ENCODE data around the gene HIVEP3.

DNA sequence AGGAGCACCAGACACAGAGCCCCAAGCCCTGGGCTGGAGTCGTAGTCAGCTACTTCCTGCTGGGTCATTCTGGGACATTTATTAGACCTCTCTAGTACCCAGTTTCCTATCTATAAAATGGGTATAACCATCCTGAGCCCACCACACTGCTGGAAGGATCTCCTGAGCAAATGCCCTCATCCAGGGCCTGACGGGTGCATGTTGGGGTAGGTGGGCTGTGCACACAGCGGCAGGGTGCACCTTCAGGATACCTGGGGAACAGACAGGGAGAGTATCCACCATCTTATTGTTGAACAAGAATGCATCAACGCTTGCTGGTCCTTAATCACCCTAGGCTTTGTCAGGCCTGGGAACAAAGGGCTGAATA is 191.0 kb downstream of the HIVEP3 start:
- TF ChIP-seq, protein P1, sequence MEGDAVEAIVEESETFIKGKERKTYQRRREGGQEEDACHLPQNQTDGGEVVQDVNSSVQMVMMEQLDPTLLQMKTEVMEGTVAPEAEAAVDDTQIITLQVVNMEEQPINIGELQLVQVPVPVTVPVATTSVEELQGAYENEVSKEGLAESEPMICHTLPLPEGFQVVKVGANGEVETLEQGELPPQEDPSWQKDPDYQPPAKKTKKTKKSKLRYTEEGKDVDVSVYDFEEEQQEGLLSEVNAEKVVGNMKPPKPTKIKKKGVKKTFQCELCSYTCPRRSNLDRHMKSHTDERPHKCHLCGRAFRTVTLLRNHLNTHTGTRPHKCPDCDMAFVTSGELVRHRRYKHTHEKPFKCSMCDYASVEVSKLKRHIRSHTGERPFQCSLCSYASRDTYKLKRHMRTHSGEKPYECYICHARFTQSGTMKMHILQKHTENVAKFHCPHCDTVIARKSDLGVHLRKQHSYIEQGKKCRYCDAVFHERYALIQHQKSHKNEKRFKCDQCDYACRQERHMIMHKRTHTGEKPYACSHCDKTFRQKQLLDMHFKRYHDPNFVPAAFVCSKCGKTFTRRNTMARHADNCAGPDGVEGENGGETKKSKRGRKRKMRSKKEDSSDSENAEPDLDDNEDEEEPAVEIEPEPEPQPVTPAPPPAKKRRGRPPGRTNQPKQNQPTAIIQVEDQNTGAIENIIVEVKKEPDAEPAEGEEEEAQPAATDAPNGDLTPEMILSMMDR (IDR thresholded peaks at IDR 0.05) = no peak
- TF ChIP-seq POLR2AphosphoS5 (IDR thresholded peaks at IDR 0.05) = no peak
- no peak for TF ChIP-seq POLR2A (IDR thresholded peaks at IDR 0.05; ENCODE audit: low read depth)
- TF ChIP-seq EP300 (IDR thresholded peaks at IDR 0.05) = no peak
